Adrenal gland (tissue), 12 donors: ENCODE measurements around the gene GPHN. TPM values are rescaled to one million over a fixed set of nuclear protein-coding genes. Genes with fewer than 3 reads are reported as not detected.
"Not testable (repeated sequence)": the region's sequence is repeated elsewhere in the genome, so short reads cannot be mapped to it uniquely, and the experiment has no call there.

ENCODE experiments used
- DNase-seq, 7 donors: peaks; one replicate each; pipeline ENCODE4 v3.0.0-alpha.2; 2019 to 2020
- H3K27ac ChIP-seq, 5 donors: fragments of 200-600 bp; sonication (generic) in 4 of 5; 1 replicate in 3 of 5; 2 replicates in 2 of 5; pipeline versions ENCODE4 v1.5.1 to v1.8.0; 2016 to 2020; ENCODE audit warnings: mild to moderate bottlenecking in 1 of 5
- H3K27me3 ChIP-seq: fragments of 200-600 bp; 2 replicates; pipeline ENCODE4 v1.8.0; 2021
- H3K36me3 ChIP-seq, 2 donors: fragments of 200-600 bp; replicated peaks in 1 of 2; 1 replicate in 1 of 2; 2 replicates in 1 of 2; pipeline versions ENCODE4 v1.5.1 to v1.8.0; 2018 to 2022
- H3K4me1 ChIP-seq, 2 donors: fragments of 200-600 bp; replicated peaks in 1 of 2; 1 replicate in 1 of 2; 2 replicates in 1 of 2; pipeline versions ENCODE4 v1.5.1 to v1.8.0; 2018 to 2021
- H3K4me3 ChIP-seq, 4 donors: fragments of 200-600 bp; sonication (generic) in 3 of 4; one replicate each; pipeline ENCODE4 v1.5.1; 2016 to 2018
- H3K9me3 ChIP-seq, 3 donors: fragments of 200-600 bp; sonication (generic) in 1 of 3; replicated peaks in 1 of 3; 1 replicate in 2 of 3; 2 replicates in 1 of 3; pipeline versions ENCODE4 v1.5.1 to v1.8.0; 2016 to 2021
- CTCF ChIP-seq, 6 experiments: fragments of 450-650 bp in 4 of 6; fragments of 200-600 bp in 2 of 6; sonication (generic) in 1 of 6; IDR thresholded peaks; 1 replicate in 5 of 6; 2 replicates in 1 of 6; pipeline versions ENCODE4 v1.5.1 to v1.8.0; 2016 to 2021; ENCODE audit warnings: antibody characterized with exemption in 6 of 6, mild to moderate bottlenecking in 2 of 6, moderate library complexity in 1 of 6
- POLR2A ChIP-seq, 2 donors: fragments of 450-650 bp; IDR thresholded peaks; one replicate each; pipeline ENCODE4 v1.6.1; 2017; ENCODE audit warnings: antibody characterized with exemption in 2 of 2, mild to moderate bottlenecking in 2 of 2, moderate library complexity in 1 of 2
- WGBS, 4 donors: extraction: QIAGEN DNeasy Blood & Tissue Kit in 2 of 4; methylation state at CpG; one replicate each; pipeline versions ENCODE4 v1.1.5 to v1.1.7; 2013 to 2017; 5-methylcytosine and 5-hydroxymethylcytosine counted together
- intact Hi-C, 2 donors: fragments of 100-400 bp; cut with DNase I; formaldehyde crosslinking; loops; one replicate each; pipeline versions ENCODE4 v1.14.1 to v1.15.0; 2022 to 2023
- polyA plus RNA-seq, 3 donors: library from polyadenylated mRNA; stranded (reverse); fragments of 200-250 nt in 2 of 3; fragments of 350-450 nt in 1 of 3; fragmentation: Illumina TruSeq in 1 of 3; extraction: RNeasy Lipid Tissue Mini Kit (QIAGEN cat#74804) in 1 of 3; gene quantifications; one replicate each; pipeline ENCODE4 v1.2.3, GENCODE V29; 2013 to 2014
- total RNA-seq, 9 donors: library from RNA; depleted of rRNA in 4 of 9; stranded (reverse); fragments of >200 nt in 4 of 9; fragments of 120-200 nt in 1 of 9; fragmentation: NEBNext Ultra II Directional in 1 of 9; extraction: Animal tissue kit (Norgen Biotek cat#: 25700) in 1 of 9; gene quantifications; one replicate each; pipeline versions ENCODE4 v1.1.0 to v1.2.4, GENCODE V29; 2013 to 2023
- donor health status: healthy with polysubstance abuse.
- donor health status: Bipolar disorder and iron deficiency.
- donor health status: DM: yes; HTN: yes; CAD: no.
- donor health status: DM: no; HTN: no; CAD: no.
- donor health status: DM: no; HTN: no; CAD: no.
- donor health status: DM: yes; HTN: yes; CAD: no.

Gene GPHN
- total and polyA plus RNA-seq, 12 donors, result 12.5 to 41.0 (median 24.0) TPM

GRCh38 chr14:66498311-66498710, 9.6 kb upstream of the GPHN start:
- H3K9me3 ChIP-seq, result no peaks in the 10 kb centered on the region
- DNase-seq, result no peak
- 66 to 77% (median 73%) methylated on average over 3 of the region's 3 CpGs for WGBS, 4 donors
- no peaks in the 10 kb centered on the region for H3K27me3 ChIP-seq
- no peak overlapping the region for H3K27ac ChIP-seq
- no peak for TF ChIP-seq POLR2A (IDR thresholded peaks at IDR 0.05)
- no peak for TF ChIP-seq CTCF (IDR thresholded peaks at IDR 0.05)
- no peaks in the 10 kb centered on the region for H3K36me3 ChIP-seq
- peaks cover 0 to 9% of the 10 kb centered on the region in 2 donors for H3K4me1 ChIP-seq
- H3K4me3 ChIP-seq, result no peak overlapping the region
- intact Hi-C loops, result no loop called here

GRCh38 chr14:66501592-66501991, 6.4 kb upstream of the GPHN start:
- no peaks in the 10 kb centered on the region for H3K27me3 ChIP-seq
- H3K9me3 ChIP-seq, result no peaks in the 10 kb centered on the region
- DNase-seq, result no peak
- no peak for TF ChIP-seq POLR2A (IDR thresholded peaks at IDR 0.05)
- TF ChIP-seq CTCF (IDR thresholded peaks at IDR 0.05), result no peak
- intact Hi-C loops, result no loop called here
- H3K4me3 ChIP-seq, result no peak overlapping the region
- 79 to 91% (median 88%) methylated on average over 4 of the region's 4 CpGs for WGBS, 4 donors
- H3K36me3 ChIP-seq, result no peaks in the 10 kb centered on the region
- peaks cover 0 to 2% of the 10 kb centered on the region in 2 donors for H3K4me1 ChIP-seq
- H3K27ac ChIP-seq, result no peak overlapping the region

GRCh38 chr14:66502836-66503235, 5.1 kb upstream of the GPHN start:
- intact Hi-C loops, H3K4me3 ChIP-seq, H3K4me1 ChIP-seq, H3K36me3 ChIP-seq, H3K9me3 ChIP-seq, H3K27ac ChIP-seq, H3K27me3 ChIP-seq, DNase-seq: not testable (repeated sequence)
- 89 to 92% (median 89%) methylated on average over 5 of the region's 5 CpGs for WGBS, 4 donors

GRCh38 chr14:66503532-66503931, 4.4 kb upstream of the GPHN start:
- no peaks in the 10 kb centered on the region for H3K9me3 ChIP-seq
- H3K36me3 ChIP-seq, result no peaks in the 10 kb centered on the region
- intact Hi-C loops, result no loop called here
- H3K4me1 ChIP-seq, result peaks cover 0 to 7% of the 10 kb centered on the region in 2 donors
- TF ChIP-seq CTCF (IDR thresholded peaks at IDR 0.05) (no peak), POLR2A (IDR thresholded peaks at IDR 0.05) (no peak)
- H3K27me3 ChIP-seq, result no peaks in the 10 kb centered on the region
- H3K27ac ChIP-seq, result no peak overlapping the region
- no peak overlapping the region for H3K4me3 ChIP-seq
- DNase-seq, result no peak
- WGBS, 4 donors, result 65 to 75% (median 72%) methylated on average over 1 of the region's 1 CpG

- intact Hi-C loops, result no loop called here
- Histone ChIP-seq H3K27me3 (no peaks in the 10 kb centered on the region), H3K27ac (peak overlapping the region; percentile 71 to 96 (median 90)), H3K4me1 (peaks cover 0 to 15% of the 10 kb centered on the region in 2 donors), H3K4me3 (peak overlapping the region; percentile 55 to 84 (median 64)), H3K36me3 (no peaks in the 10 kb centered on the region), H3K9me3 (no peaks in the 10 kb centered on the region)
- DNase-seq, result no peak
- 1 to 2% (median 1%) methylated on average over 13 to 23 of the region's 23 CpGs for WGBS, 4 donors
- TF ChIP-seq CTCF (IDR thresholded peaks at IDR 0.05), result no peak
- TF ChIP-seq POLR2A (IDR thresholded peaks at IDR 0.05), result no peak
Observed at GRCh38 chr14:66507181-66507721, 696 bp upstream of the GPHN start.
